Activated CD8-positive, alpha-beta memory T cell treated with anti-CD3 and anti-CD28 coated beads for 24 hours (primary cell): ENCODE results near the gene UCN3.

Source experiments
- DNase-seq: peaks from one replicate; pipeline ENCODE4 v3.0.0-alpha.2; 2020

UCN3 gene

DNA sequence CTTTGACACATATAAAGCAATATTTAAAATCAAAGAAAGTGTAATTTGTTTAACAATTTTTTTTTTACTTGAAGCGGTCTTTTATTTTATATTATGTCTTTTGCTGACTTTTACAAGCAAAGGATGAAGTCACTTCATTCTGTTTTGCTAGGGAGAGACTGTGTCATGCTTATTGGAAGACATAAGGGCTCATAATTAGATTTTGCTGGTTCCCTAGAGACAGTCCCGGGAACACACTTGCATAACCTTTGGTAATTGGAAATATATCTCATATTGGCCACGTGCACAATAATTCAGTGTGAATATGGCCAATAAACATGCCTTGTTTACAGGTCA, 47.1 kb downstream of the UCN3 start:
- no peak for DNase-seq

DNA sequence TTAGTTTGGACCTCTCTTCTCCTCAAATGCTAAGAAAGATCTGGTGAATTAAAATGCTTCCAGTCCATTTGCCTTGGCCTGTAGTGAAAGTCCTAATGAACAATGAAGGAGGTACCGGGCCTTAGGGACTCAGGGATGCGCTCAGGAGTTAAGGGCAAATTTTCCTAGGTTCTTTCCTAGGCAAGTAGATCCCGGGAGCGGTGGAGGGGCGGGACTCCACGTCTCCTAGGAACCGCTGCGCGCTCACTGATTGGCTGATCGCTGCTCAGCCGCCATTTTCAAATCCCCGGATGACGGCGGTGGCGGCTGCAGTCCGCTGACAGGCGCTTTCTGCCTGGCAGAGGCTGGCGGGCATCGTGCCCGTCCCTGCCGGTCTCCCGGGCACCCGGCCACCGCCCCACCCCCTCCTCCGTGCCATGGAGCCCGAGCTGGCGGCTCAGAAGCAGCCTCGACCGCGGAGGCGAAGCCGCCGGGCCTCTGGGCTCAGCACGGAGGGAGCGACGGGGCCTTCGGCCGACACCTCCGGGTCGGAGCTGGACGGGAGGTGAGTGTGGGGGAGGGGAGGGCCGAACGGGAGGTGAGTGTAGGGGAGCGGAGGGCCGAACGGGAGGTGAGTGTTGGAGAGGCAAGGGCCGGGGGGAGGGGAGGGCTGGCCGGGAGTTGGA, 47.6 kb downstream of the UCN3 start, which contains the start of gene NET1:
Gene NET1 (plus strand): TSS at position 281 of the 665 bp plus-strand sequence. CDS start 136 bp downstream, at position 417.
- peak; percentile 88 for DNase-seq

GRCh38 chr10:5413012-5413938, 48.5 kb downstream of the UCN3 start:
- DNase-seq: no peak

- DNase-seq: no peak
Measured at GRCh38 chr10:5416981-5417380, 52.2 kb downstream of the UCN3 start.

- DNase-seq: no peak
Measured at GRCh38 chr10:5418584-5418983, 53.8 kb downstream of the UCN3 start.

- no peak for DNase-seq
Measured at GRCh38 chr10:5419466-5420094, 54.8 kb downstream of the UCN3 start.

GRCh38 chr10:5423771-5424170, 59.0 kb downstream of the UCN3 start:
- no peak for DNase-seq
